ENCODE measurements around the gene TP53INP2. TPM values are rescaled to one million over a fixed set of nuclear protein-coding genes. Genes with fewer than 3 reads are reported as not detected.

The TP53INP2 gene
- total RNA-seq, 1 experiment from 2014 or later: 4.9 TPM

- BruUV-seq (replicated peaks): no TSS peak
- peak; percentile 83 to 98 for DNase-seq
- Histone ChIP-seq H3K4me3 (peak within 1 kb of the TSS; percentile 68), H3F3A (ENCODE audit: insufficient read depth, low read depth) (peaks cover 18% of the 10 kb centered on the region; the same call in 1 of the 2 replicates), H3K79me2 (ENCODE audit: low read depth) (peaks cover 30% of the 10 kb centered on the region), H3K27ac (peak within 1 kb of the TSS; percentile 74), H3K4me1 (replicated peaks; ENCODE audit: insufficient read depth) (peaks cover 22% of the 10 kb centered on the region), H3K27me3 (ENCODE audit: insufficient read depth, low read depth) (no peaks in the 10 kb centered on the region), H3K9me3 (ENCODE audit: insufficient read depth, low read depth) (no peaks in the 10 kb centered on the region), H4K20me1 (ENCODE audit: insufficient read depth) (no peaks in the 10 kb centered on the region), H2AFZ (peak within 1 kb of the TSS; percentile 86), H3K36me3 (ENCODE audit: low read depth) (no peaks in the 10 kb centered on the region), H3K9me2 (ENCODE audit: insufficient read depth) (no peaks in the 10 kb centered on the region), H3K4me2 (peak within 1 kb of the TSS; percentile 92)
- TF ChIP-seq CTCF (conservative IDR thresholded peaks at IDR 0.05): no peak
- ChIA-PET POLR2A (ENCODE audit: unreplicated experiment) (interaction anchor here (0.5 to 0.7 kb wide), 6 partner anchors 27 to 1896 kb away, joined by 3 to 14 read pairs (median 4); partner anchors contain the start of genes ITCH and TP53INP2), CTCF (interaction anchor here (0.6 kb wide), 1 partner anchor 52 kb away, joined by 4 read pairs; no protein-coding TSS in a partner anchor)
- intact Hi-C loops (cut with micrococcal nuclease; ENCODE audit: unreplicated experiment): loop anchor here (1.0 to 10.0 kb wide), 5 partner anchors 27 to 374 kb away; partner anchors contain the start of genes AHCY and TP53INP2
These were observed 27.3 kb upstream of the TP53INP2 start, which contains the start of gene PIGU for GRCh38 chr20:34676642-34677373. Gene PIGU, minus strand, starts transcription at chr20:34677092. Its CDS starts 7 bp downstream, at chr20:34677085.

GRCh38 chr20:34680586-34681175 is 23.5 kb upstream of the TP53INP2 start:
- Histone ChIP-seq H3K27me3 (ENCODE audit: insufficient read depth, low read depth) (no peaks in the 10 kb centered on the region), H3K36me3 (ENCODE audit: low read depth) (no peaks in the 10 kb centered on the region), H4K20me1 (ENCODE audit: insufficient read depth) (no peaks in the 10 kb centered on the region), H3K4me1 (replicated peaks; ENCODE audit: insufficient read depth) (peaks cover 16% of the 10 kb centered on the region), H3K4me3 (no peak overlapping the region), H3K9me2 (ENCODE audit: insufficient read depth) (no peaks in the 10 kb centered on the region), H3K79me2 (ENCODE audit: low read depth) (peaks cover 10% of the 10 kb centered on the region), H3F3A (ENCODE audit: insufficient read depth, low read depth) (peaks cover 15% of the 10 kb centered on the region; the same call in 1 of the 2 replicates), H3K4me2 (no peak overlapping the region), H3K27ac (0 out of 2 replicates have a peak overlapping the region, but pooled peaks have one; percentile 20), H3K9me3 (ENCODE audit: insufficient read depth, low read depth) (no peaks in the 10 kb centered on the region), H2AFZ (no peak overlapping the region)
- CTCF ChIA-PET: interaction anchor here (0.7 kb wide), 1 partner anchor 146 kb away, joined by 5 read pairs; no protein-coding TSS in a partner anchor
- TF ChIP-seq EZH2 (IDR thresholded peaks at IDR 0.05; ENCODE audit: low read depth) (no peak), CTCF (conservative IDR thresholded peaks at IDR 0.05) (no peak)
- intact Hi-C loops (cut with micrococcal nuclease; ENCODE audit: unreplicated experiment): no loop called here
- POLR2A ChIA-PET (ENCODE audit: unreplicated experiment): interaction anchor here (0.6 kb wide), 1 partner anchor 330 kb away, joined by 7 read pairs; no protein-coding TSS in a partner anchor
- DNase-seq: peak in 1 of 2 experiments; percentile 43
- no TSS peak for BruUV-seq (replicated peaks)

- H4K20me1 ChIP-seq (ENCODE audit: insufficient read depth): no peaks in the 10 kb centered on the region
- intact Hi-C loops (cut with micrococcal nuclease; ENCODE audit: unreplicated experiment): no loop called here
- no peak overlapping the region for H3K4me2 ChIP-seq
- no peak for TF ChIP-seq EZH2 (IDR thresholded peaks at IDR 0.05; ENCODE audit: low read depth)
- TF ChIP-seq CTCF (conservative IDR thresholded peaks at IDR 0.05): no peak
- no TSS peak for BruUV-seq (replicated peaks)
- H3K27me3 ChIP-seq (ENCODE audit: insufficient read depth, low read depth): no peaks in the 10 kb centered on the region
- POLR2A ChIA-PET (ENCODE audit: unreplicated experiment): no interaction called here
- 0 out of 2 replicates have a peak, but pooled peaks cover 7% of the 10 kb centered on the region for H3K4me1 ChIP-seq (replicated peaks; ENCODE audit: insufficient read depth)
- no peaks in the 10 kb centered on the region for H3K9me3 ChIP-seq (ENCODE audit: insufficient read depth, low read depth)
- no peaks in the 10 kb centered on the region for H3K36me3 ChIP-seq (ENCODE audit: low read depth)
- no peak for DNase-seq
- no peak overlapping the region for H2AFZ ChIP-seq
- H3K4me3 ChIP-seq: no peak overlapping the region
- CTCF ChIA-PET: no interaction called here
- H3K79me2 ChIP-seq (ENCODE audit: low read depth): no peaks in the 10 kb centered on the region
- H3K9me2 ChIP-seq (ENCODE audit: insufficient read depth): no peaks in the 10 kb centered on the region
- H3K27ac ChIP-seq: no peak overlapping the region
- peaks cover 7% of the 10 kb centered on the region; the same call in 1 of the 2 replicates for H3F3A ChIP-seq (ENCODE audit: insufficient read depth, low read depth)
These were observed 20.5 kb upstream of the TP53INP2 start for GRCh38 chr20:34683667-34684066.

All from PC-9 (cell line).